Measurements from ENCODE around the gene CLDN6.

CLDN6 gene

GRCh38 chr16:3013998-3014690, 3.8 kb downstream of the CLDN6 start:
- DNase-seq (ENCODE audit: low read depth in 1 of 2, low spot score in 1 of 2) = no peak

- no peak for DNase-seq (ENCODE audit: low read depth in 1 of 2, low spot score in 1 of 2)
These were observed 4.5 kb downstream of the CLDN6 start for GRCh38 chr16:3013491-3013951.

- no peak for DNase-seq (ENCODE audit: low read depth in 1 of 2, low spot score in 1 of 2)
These were observed 5.1 kb downstream of the CLDN6 start, which contains the start of gene CLDN9 for GRCh38 chr16:3012828-3013420. TSS of gene CLDN9 (plus strand) at chr16:3012923. CDS start at chr16:3013363, 440 bp downstream.

GRCh38 chr16:3012246-3012645, 5.7 kb downstream of the CLDN6 start:
- DNase-seq (ENCODE audit: low read depth in 1 of 2, low spot score in 1 of 2) = no peak

GRCh38 chr16:3010510-3010909, 7.5 kb downstream of the CLDN6 start:
- DNase-seq (ENCODE audit: low read depth in 1 of 2, low spot score in 1 of 2) = no peak

- DNase-seq (ENCODE audit: low read depth in 1 of 2, low spot score in 1 of 2) = no peak
These were observed 8.2 kb downstream of the CLDN6 start for GRCh38 chr16:3009568-3010390.

GRCh38 chr16:3008690-3009037, 9.3 kb downstream of the CLDN6 start:
- no peak for DNase-seq (ENCODE audit: low read depth in 1 of 2, low spot score in 1 of 2)

GRCh38 chr16:3007957-3008689, 9.9 kb downstream of the CLDN6 start:
- DNase-seq (ENCODE audit: low read depth in 1 of 2, low spot score in 1 of 2) = no peak

- DNase-seq (ENCODE audit: low read depth in 1 of 2, low spot score in 1 of 2) = no peak
These were observed 10.7 kb downstream of the CLDN6 start for GRCh38 chr16:3007059-3007956.

- no peak for DNase-seq (ENCODE audit: low read depth in 1 of 2, low spot score in 1 of 2)
These were observed 13.2 kb downstream of the CLDN6 start for GRCh38 chr16:3004781-3005284.

- DNase-seq (ENCODE audit: low read depth in 1 of 2, low spot score in 1 of 2) = no peak
These were observed 13.7 kb downstream of the CLDN6 start for GRCh38 chr16:3004319-3004718.

- peak; percentile 90 to 93 for DNase-seq (ENCODE audit: low read depth in 1 of 2, low spot score in 1 of 2)
These were observed 14.3 kb downstream of the CLDN6 start for GRCh38 chr16:3003582-3004270.

GRCh38 chr16:3001316-3001715, 16.7 kb downstream of the CLDN6 start:
- DNase-seq (ENCODE audit: low read depth in 1 of 2, low spot score in 1 of 2) = no peak

- DNase-seq (ENCODE audit: low read depth in 1 of 2, low spot score in 1 of 2) = no peak
These were observed 17.4 kb downstream of the CLDN6 start for GRCh38 chr16:3000540-3000939.

- DNase-seq (ENCODE audit: low read depth in 1 of 2, low spot score in 1 of 2) = no peak
These were observed 18.1 kb downstream of the CLDN6 start for GRCh38 chr16:2999929-3000328.

GRCh38 chr16:2996298-2996697, 21.7 kb downstream of the CLDN6 start:
- no peak for DNase-seq (ENCODE audit: low read depth in 1 of 2, low spot score in 1 of 2)

GRCh38 chr16:2992383-2993081, 25.5 kb downstream of the CLDN6 start:
- DNase-seq (ENCODE audit: low read depth in 1 of 2, low spot score in 1 of 2) = no peak

- no peak for DNase-seq (ENCODE audit: low read depth in 1 of 2, low spot score in 1 of 2)
These were observed 26.3 kb downstream of the CLDN6 start for GRCh38 chr16:2991566-2992261.

All from stimulated activated CD4-positive, alpha-beta T cell treated with anti-CD3 and anti-CD28 coated beads, Interleukin-15, amount 100 ng/mL, for 1 hour (primary cell).